ENCODE measurements around the gene TNP2. TPM values are rescaled to one million over a fixed set of nuclear protein-coding genes. Genes with fewer than 3 reads are reported as not detected.
"Not testable (repeated sequence)": the region's sequence is repeated elsewhere in the genome, so short reads cannot be mapped to it uniquely, and the experiment has no call there.

Gene TNP2
- total RNA-seq, 1 experiment from 2014 or later, result not detected

- H3K9me3 ChIP-seq (replicated peaks), result no peaks in the 10 kb centered on the region
- peaks cover 6% of the 10 kb centered on the region; the same call in 1 of the 2 replicates for H3K4me1 ChIP-seq
- no peaks in the 10 kb centered on the region for H3K36me3 ChIP-seq
- DNase-seq, result no peak
- H3K4me3 ChIP-seq, result no peak overlapping the region
- no peak overlapping the region for H3K27ac ChIP-seq
- no peaks in the 10 kb centered on the region for H3K27me3 ChIP-seq
Measured at GRCh38 chr16:11295672-11296071, 26.5 kb upstream of the TNP2 start.

DNA sequence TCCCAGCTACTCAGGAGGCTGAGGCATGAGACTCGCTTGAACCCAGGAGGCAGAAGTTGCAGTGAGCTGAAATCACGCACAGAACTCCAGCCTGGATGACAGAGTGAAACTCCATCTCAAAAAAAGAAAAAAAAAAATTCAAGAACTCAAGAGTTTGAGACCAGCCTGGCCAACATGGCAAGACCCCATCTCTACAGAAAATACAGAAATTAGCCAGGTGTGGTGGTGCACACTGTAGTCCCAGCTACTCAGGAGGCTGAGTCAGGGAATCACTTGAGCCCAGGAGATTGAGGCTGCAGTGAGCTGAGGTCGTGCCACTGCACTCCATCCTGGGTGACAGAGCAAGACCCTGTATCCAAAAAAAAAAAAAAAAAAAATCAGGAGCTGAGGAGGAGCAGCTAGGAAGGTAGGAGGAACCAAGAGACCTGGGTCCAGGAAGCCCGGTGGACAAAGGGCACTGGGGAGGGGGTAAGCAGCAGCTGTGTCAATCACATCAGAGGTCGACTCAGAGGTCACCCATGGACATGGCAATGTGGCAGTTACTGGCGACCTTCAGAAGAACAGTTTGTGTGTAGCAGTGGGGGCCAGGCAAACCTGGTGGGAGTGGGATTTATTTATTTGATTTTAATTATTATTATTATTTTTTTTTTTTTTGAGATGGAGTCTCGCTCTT lies 23.1 kb upstream of the TNP2 start:
- H3K36me3 ChIP-seq, result no peaks in the 10 kb centered on the region
- H3K27ac ChIP-seq, result no peak overlapping the region
- DNase-seq, result no peak
- H3K27me3 ChIP-seq, result no peaks in the 10 kb centered on the region
- no peak overlapping the region for H3K4me3 ChIP-seq
- no peaks in the 10 kb centered on the region; the same call in 1 of the 2 replicates for H3K4me1 ChIP-seq
- no peaks in the 10 kb centered on the region for H3K9me3 ChIP-seq (replicated peaks)

- Histone ChIP-seq H3K27me3 (no peaks in the 10 kb centered on the region), H3K27ac (no peak overlapping the region), H3K4me3 (no peak overlapping the region), H3K9me3 (replicated peaks) (no peaks in the 10 kb centered on the region), H3K36me3 (no peaks in the 10 kb centered on the region), H3K4me1 (no peaks in the 10 kb centered on the region)
- no peak for DNase-seq
Measured at GRCh38 chr16:11291091-11291703, 22.1 kb upstream of the TNP2 start.

GRCh38 chr16:11290102-11290893 lies 21.2 kb upstream of the TNP2 start:
- no peaks in the 10 kb centered on the region for H3K36me3 ChIP-seq
- no peaks in the 10 kb centered on the region for H3K4me1 ChIP-seq
- no peak overlapping the region for H3K27ac ChIP-seq
- no peaks in the 10 kb centered on the region for H3K27me3 ChIP-seq
- H3K4me3 ChIP-seq, result no peak overlapping the region
- DNase-seq, result no peak
- H3K9me3 ChIP-seq (replicated peaks), result no peaks in the 10 kb centered on the region

DNA sequence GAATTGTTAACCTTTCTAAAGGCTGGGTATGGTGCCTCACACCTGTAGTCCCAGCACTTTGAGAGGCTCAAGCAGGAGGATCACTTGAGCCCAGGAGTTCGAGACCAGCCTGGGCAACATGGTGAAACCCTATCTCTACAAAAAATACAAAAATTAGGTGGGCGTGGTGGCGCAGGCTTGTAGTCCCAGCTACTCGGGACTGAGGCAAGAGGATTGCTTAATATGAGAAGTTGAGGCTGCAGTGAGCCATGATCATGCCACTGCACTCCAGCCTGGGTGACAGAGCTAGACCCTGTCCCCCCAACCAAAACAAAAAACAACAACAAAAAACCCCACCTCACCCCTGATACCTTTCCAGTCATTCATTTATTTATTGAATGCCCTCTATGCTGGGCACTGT lies 20.6 kb upstream of the TNP2 start:
- not testable (repeated sequence) for H3K4me3 ChIP-seq; DNase-seq; H3K27ac ChIP-seq; H3K9me3 ChIP-seq (replicated peaks); H3K4me1 ChIP-seq; H3K27me3 ChIP-seq; H3K36me3 ChIP-seq

GRCh38 chr16:11289202-11289601 lies 20.1 kb upstream of the TNP2 start:
- Histone ChIP-seq H3K27ac (no peak overlapping the region), H3K9me3 (replicated peaks) (no peaks in the 10 kb centered on the region)
- DNase-seq, result no peak

DNA sequence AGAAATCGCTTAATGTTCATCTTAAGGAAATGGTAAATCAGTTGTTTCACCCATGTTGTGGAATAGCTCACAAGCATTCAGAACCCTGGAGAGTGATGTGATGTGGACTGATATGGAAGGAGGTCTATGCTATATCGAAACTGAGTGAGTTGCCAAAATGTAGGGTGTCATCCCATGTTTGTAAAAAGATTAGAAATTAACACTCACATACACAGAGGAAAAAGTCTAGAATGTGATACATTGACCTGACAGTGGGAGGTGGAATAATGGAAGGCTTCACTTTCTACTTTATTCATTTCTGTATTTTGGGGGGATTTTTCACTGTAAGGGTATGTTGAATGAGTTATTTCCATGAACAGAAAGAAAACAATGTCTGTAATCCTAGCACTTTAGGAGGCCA lies 16.7 kb upstream of the TNP2 start:
- Histone ChIP-seq H3K9me3 (replicated peaks) (no peaks in the 10 kb centered on the region), H3K4me1 (no peaks in the 10 kb centered on the region), H3K36me3 (no peaks in the 10 kb centered on the region), H3K27ac (no peak overlapping the region), H3K4me3 (no peak overlapping the region), H3K27me3 (no peaks in the 10 kb centered on the region)
- DNase-seq, result no peak

More at GRCh38 chr16:11289202-11289601, 20.1 kb upstream of the TNP2 start:
- Histone ChIP-seq H3K36me3 (no peaks in the 10 kb centered on the region), H3K4me1 (no peaks in the 10 kb centered on the region), H3K27me3 (no peaks in the 10 kb centered on the region), H3K4me3 (no peak overlapping the region)

- Histone ChIP-seq H3K27ac (no peak overlapping the region), H3K4me3 (no peak overlapping the region), H3K9me3 (replicated peaks) (no peaks in the 10 kb centered on the region), H3K36me3 (no peaks in the 10 kb centered on the region), H3K27me3 (no peaks in the 10 kb centered on the region), H3K4me1 (no peaks in the 10 kb centered on the region)
- no peak for DNase-seq
Measured at GRCh38 chr16:11283820-11284248, 14.7 kb upstream of the TNP2 start.

DNA sequence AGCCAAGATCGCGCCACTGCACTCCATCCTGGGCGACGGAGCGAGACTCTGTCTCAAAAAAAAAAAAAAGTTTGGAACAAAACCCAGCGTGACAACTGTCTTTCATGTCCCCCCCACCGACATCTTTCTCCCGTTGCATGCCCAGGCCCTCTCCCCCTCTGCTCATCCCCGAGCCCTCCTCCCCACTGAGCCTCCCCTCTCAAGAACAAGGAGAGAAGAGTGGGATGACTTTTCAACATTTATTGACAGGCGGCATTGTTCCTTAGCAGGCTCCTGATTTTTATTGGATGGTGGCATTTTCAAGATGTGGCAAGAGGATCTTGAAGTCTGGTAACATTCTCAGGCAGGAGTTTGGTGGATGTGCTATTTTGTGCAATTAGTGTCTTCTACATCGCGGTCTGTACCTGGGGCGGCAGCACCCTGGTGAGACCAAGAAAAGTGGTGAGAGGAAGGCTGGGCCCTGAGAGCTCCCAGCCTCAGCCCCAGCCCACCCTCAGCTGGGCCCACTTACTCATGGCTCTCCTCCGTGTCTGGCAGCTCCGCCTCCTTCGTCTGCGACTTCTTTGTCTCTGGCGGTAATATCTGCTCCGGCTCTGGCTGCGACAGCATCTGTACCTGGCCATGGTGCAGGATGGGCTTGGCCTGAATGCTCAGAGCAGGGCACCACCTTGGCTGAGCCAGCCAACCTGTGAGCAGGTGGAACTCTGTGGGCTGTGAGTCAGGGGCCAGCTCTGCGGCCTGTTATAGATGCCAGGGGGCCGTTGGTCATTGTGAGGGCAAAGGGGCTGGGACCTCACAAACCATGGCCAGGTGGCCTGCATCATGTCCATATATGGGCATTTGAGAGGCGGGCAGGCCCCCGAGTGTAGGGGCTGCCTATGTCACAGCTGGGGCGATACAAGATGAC lies 11.7 kb upstream of the TNP2 start, which contains the start of gene PRM1:
Gene PRM1 (minus strand): TSS at position 715 of the 907 bp plus-strand sequence. CDS start 92 bp downstream, at position 623.
- Histone ChIP-seq H3K36me3 (no peaks in the 10 kb centered on the region), H3K27ac (no peak within 1 kb of the TSS), H3K4me1 (no peaks in the 10 kb centered on the region), H3K9me3 (replicated peaks) (no peaks in the 10 kb centered on the region), H3K27me3 (no peaks in the 10 kb centered on the region), H3K4me3 (no peak within 1 kb of the TSS)
- DNase-seq, result no peak

DNA sequence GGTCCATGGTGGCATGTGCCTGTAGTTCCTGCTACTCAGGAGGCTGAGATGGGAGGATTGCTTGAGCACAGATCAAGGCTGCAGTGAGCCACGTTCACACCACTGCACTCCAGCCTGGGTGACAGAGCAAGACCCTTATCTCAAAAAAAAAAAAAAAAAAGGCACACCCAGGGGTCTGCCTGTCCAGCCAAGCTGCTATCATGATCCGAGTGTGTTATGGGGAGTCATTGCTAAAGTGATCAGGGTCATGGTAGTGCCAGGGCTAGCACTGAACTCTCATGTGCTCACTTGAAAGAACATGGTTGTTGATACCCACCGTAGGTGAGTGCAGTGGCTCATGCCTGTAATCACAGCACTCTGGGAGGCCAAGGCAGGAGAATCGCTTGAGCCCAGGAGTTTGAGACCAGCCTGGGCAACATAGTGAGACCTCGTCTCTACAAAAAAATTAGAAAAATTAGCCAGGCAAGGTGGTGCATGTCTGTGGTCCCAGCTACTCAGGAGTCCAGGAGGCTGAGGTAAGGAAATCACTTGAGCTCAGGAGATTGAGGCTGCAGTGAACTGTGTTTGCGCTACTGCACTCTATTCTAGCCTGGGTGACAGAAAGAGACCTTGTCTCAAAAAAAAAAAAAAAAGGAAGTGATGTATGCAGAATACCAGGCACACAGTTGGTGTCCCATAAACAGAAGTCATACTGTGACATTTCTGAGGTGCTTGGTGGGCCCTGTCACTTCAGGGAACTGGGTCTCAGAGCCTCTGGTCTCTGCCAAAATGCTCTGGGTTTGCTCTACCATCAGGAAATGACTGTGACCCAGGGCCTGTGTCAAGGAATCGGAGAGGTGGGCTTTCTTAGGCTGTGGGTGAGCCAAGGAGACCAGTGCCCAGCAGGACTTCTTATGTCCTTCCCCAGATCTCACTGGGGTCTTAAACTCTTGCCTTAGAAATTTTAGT lies 9.8 kb upstream of the TNP2 start:
- Histone ChIP-seq H3K4me1 (peaks cover 1% of the 10 kb centered on the region; the same call in 1 of the 2 replicates), H3K4me3 (no peak overlapping the region), H3K27me3 (no peaks in the 10 kb centered on the region), H3K27ac (no peak overlapping the region), H3K36me3 (no peaks in the 10 kb centered on the region), H3K9me3 (replicated peaks) (no peaks in the 10 kb centered on the region)
- no peak for DNase-seq

- Histone ChIP-seq H3K4me3 (no peak overlapping the region), H3K27ac (no peak overlapping the region), H3K36me3 (no peaks in the 10 kb centered on the region), H3K9me3 (replicated peaks) (no peaks in the 10 kb centered on the region), H3K27me3 (no peaks in the 10 kb centered on the region), H3K4me1 (peaks cover 3% of the 10 kb centered on the region; the same call in 1 of the 2 replicates)
- DNase-seq, result no peak
Measured at GRCh38 chr16:11277607-11278337, 8.6 kb upstream of the TNP2 start.

DNA sequence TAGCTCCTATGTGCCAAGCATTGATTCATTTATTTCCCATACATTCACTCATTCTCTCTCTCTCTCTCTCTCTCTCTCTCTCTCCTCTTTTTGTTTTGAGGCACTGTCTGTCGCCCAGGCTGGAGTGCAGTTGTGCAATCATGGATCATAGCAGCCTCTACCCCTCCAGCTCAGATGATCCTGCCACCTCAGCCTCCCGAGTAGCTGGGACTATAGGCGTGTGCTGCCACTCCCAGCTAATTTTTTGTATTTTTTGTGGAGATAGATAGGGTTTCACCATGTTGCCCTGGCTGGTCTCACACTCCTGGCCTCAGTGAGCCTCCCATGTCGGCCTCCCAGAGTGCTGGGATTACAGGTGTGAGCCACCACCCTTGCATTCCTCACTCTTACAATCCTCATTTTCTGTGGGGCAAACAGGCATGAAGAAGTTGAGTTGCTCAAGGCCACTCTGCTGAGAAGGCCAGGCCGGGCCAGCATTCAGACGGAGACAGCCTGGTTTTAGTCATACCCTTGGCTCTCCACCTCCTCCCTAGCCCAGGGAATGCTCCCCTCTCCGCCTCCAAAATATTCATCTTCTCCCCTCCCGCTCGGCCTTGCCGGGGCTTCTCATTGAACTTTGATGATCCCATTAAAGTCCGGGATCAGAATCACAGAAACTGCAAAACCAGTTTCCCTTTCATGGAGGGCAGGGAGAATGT lies 7.9 kb upstream of the TNP2 start:
- Histone ChIP-seq H3K9me3 (replicated peaks) (no peaks in the 10 kb centered on the region), H3K4me3 (no peak overlapping the region), H3K36me3 (no peaks in the 10 kb centered on the region), H3K27ac (no peak overlapping the region), H3K27me3 (no peaks in the 10 kb centered on the region), H3K4me1 (peaks cover 3% of the 10 kb centered on the region; the same call in 1 of the 2 replicates)
- no peak for DNase-seq
